GM19438 (cell line): Measurements from ENCODE around the gene RHOJ.
"Not testable (repeated sequence)": the region's sequence is repeated elsewhere in the genome, so short reads cannot be mapped to it uniquely, and the experiment has no call there.

Experiments
- ATAC-seq: cut with Tn5 transposase; IDR thresholded peaks from one replicate; pipeline ENCODE4 v1.9.1; 2021; ENCODE audit warnings: low read depth; ENCODE audit not compliant: unreplicated experiment

Gene RHOJ

DNA sequence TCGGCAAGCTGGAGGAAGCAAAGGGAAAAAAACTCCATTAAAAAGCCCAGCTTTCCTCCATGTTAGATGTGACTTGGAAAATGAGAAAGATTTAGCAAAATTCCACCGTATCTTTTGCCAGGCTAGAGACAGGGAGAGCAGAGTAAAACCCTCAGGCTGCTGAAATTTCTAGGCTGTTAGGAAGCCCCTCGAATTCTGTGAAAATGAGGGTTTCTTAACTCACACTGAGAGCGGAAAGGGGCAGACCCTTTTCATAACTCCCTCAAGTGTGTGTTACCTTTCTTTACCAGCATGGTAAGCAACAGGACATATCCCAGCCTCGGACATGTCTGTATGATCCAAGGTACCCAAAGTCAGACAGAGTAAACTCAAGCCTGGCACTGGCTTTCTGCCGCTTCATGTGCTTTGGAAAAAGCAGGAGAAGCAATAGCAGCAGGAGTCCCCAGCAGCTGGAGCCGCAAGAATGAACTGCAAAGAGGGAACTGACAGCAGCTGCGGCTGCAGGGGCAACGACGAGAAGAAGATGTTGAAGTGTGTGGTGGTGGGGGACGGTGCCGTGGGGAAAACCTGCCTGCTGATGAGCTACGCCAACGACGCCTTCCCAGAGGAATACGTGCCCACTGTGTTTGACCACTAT is at the start of gene RHOJ:
Gene RHOJ (plus strand): TSS at position 37 of the 637 bp plus-strand sequence. CDS start 427 bp downstream, at position 464.
- no peak for ATAC-seq

DNA sequence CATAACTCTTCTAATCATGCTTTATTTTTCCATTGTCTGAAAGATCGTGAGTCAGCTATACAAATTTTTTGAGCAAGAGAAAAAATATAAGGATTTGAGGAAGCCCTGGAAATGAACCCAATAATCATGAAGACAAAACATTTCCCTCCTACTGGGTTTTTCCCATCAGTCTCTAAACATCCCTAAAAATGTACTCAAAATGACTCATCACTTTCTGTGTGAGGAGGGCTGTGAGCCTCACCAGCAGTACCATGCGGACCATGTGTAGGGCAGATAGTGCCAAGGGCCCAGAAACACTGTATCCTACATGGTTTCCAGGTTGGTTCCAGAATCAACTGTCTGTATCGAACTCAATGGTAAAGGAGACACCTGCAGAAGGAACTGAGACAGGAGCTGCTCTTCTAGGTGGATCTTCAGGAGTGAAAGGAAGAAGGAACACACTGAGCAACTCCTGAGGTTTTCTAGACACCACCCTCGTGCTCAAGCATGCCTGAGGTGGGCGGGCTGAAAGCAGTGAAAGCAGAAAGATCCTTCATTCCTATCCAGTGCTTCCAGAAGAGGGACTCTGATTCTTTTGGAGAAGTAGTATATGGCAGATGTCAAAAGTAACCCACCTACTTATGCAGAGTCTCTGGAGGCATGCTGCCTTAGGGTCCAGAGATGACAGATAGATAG is 48.6 kb upstream of the RHOJ start:
- ATAC-seq = no peak

DNA sequence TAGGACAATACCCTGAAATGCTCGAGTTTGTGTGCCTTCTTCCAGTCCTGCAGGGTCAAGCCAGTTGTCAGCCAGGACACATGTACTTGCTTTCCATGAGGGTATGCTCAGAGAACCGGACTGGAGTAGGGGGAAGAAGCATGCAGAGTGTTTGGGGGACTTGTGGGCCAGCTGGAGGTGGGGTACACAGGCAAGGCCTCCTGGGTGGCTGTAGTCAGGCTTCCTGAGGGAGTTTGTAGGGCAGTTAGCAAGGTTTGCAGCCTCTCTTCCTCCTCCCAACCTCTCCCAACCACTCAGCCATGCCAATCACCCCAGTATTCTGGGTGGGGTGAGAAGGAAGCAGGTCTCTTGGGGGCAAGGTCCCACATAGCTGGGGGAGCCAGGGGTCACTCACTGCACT is 47.0 kb upstream of the RHOJ start:
- ATAC-seq = no peak

DNA sequence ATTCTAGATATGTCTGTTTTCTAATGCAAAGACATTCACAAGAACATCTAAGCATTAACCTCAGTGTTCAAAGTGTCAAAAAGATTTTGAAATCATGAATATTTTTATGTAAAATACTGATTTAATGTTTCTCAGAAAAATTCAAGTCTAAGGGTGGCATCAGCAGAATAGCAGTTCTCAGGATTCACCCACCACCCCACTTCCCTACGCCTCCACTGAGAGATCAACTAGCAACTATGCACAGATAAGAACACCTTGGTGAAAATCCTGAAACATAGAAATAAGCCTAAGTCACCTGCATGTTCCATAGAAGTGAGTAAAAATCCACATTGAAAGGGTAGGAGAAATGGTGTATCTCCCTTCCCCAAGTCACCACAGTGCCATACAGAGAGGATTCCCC is 40.9 kb upstream of the RHOJ start:
- ATAC-seq = no peak

DNA sequence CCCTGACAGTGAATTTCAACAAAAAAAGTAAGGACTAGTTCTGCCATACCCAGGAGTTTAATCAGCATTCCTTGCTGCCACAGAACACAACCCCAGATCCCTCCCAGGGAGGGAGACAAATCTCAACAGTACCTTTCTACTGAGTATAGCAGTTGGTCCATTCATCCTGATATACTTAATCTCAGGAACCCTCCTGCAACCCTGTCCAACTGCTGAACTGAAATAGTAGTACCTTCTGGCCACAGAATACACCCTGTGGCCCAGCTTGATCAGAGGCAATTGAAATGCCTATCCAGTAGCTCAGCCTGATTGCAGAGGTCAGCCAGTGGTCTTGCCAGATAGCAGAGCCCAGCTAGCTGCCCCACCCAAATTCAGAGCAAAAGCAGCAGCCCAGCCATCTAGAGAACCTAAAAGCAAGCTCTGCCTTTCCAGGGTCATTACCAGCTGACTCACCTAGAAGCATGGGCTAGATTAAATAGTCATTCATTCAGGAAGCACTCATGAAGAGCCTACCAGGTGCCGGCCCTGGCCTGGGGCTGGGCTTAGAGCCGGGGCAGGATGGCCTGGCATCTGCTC is 40.0 kb upstream of the RHOJ start:
- ATAC-seq = no peak

DNA sequence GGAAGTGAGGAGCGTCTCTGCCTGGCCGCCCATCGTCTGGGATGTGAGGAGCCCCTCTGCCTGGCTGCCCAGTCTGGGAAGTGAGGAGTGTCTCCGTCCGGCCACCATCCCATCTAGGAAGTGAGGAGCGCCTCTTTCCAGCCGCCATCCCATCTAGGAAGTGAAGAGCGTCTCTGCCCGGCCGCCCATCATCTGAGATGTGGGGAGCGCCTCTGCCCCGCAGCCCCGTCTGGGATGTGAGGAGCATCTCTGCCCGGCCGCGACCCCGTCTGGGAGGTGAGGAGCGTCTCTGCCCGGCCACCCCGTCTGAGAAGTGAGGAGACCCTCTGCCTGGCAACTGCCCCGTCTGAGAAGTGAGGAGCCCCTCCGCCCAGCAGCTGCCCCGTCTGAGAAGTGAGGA is 39.0 kb upstream of the RHOJ start:
- ATAC-seq = not testable (repeated sequence)

DNA sequence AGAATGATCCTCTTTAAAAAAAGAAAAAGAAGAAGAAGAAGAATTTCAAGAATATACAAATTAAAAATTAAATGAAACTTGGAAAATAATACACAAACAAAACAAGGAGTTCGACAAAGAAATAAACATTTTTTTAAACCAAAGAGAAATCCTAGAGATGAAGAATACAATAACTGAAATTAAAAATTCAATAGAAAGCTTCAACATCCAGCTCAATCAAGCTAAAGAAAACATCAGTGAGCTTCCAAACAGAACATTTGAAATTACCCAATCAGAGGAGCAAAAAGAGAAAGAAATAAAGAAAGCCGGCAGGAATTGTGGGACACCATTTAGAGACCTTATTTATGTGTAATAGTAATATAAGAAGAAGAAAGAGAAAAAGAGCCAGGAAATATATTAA is 37.2 kb upstream of the RHOJ start:
- no peak for ATAC-seq

DNA sequence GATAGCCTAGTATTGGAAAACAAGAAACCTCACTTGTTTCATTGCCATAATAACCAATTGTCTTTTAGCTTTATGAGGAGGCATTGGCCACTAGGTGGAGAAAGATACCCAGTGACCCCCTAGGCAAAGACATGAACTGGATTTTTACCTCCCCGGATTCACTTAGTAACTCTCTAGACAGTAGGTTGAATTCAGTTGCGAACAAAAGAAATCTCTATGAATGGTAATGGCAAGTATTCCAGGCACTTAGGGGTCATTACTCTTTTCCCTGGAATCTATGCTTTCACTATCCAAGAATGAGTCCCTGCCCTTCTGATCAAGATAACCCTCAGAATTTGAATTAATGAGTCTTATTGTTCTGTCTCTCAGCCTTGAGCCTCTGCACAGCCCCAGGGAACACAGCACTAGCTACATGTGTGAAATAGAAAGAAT is 29.5 kb upstream of the RHOJ start:
- no peak for ATAC-seq

DNA sequence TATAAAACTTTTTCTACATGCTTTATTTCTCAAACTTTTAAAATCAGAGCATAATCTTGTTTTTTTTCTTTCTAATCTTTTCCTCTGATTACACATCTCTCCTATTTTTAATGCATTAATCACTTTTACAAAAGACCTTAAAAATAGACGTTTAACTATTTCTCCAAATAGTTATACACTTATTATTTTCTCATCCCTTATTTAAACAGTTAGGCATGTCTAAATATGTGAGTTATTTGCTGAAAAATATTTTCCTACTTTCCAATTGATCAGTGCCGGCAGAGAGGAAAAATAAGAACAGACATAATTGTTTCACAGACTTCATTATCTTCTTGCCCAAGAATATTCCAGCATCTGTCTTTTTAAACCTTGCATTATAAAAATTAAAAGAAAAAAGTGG is 28.7 kb upstream of the RHOJ start:
- no peak for ATAC-seq

DNA sequence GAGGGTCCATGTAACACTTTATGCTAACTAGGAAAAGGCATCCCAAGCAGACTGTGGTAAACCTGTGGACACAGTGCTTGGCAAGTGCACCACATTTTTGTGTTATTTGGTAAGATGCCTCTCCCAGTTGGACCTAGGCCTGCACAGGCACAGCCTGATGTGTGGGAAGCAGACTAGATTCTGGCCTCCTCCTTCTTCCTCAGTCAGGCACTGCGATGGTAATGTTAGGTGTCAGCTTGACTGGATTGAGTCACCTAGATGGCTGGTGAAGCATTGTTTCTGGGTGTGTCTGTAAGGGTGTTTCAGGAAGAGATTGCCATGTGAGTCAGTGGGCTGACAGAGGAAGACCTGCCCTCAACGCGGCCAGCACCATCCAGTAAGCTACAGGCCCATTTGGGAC is 25.3 kb upstream of the RHOJ start:
- no peak for ATAC-seq

DNA sequence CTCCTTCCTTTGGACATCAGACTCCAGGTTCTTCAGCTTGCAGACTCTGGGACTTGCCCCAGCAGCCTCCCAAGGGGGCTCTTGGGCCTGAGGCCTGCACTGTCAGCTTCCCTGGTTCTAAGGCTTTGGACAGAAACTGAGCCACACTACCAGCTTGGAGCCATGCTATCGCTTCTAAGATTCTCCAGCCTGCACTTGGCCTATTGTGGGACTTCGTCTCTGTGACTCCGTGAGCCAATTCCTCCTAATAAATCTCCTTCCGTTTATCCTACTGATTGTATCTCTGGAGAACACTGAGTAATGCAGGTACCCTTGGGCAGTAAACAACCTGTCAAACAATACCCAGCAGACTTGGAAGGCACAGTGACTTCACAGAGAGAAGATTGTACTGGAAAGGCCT is 24.9 kb upstream of the RHOJ start:
- no peak for ATAC-seq

DNA sequence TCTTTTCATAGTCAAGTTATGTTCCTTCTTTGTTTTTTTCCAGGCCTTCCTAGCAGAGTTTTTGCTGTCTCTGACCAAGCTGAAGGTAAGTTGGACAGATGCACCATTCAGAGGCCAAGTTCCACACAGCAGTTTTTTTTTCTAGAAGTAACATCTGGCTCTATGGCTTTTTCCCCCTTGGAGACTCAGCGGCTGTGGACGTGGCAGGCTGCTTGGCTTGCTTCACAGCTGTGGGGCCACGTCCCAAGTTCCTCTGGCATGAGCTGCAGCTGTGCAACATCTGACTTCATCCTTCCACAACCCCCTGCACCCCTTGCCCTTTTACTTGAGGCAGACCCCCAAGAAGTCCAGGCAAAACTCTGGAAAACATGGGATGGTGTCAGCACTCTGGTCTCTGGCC is 24.2 kb upstream of the RHOJ start:
- ATAC-seq = no peak

DNA sequence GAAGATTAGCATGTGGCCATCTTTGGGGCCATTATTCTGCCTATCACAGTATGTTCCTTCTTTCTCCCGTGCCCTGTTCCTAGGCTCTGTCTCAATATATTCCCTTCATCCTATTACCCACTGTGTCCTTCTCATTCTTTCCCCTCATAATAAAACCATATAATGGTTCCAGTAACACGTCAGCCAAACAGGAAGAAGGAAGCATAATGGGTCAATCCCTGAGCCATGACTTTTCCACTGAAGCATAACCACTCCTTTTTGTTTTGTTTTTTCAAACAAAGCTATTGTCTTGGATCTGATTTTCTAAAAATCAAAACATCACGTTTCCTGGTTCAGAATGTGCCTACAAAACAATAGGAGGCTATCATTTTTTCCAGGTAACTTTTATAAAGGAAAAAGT is 21.3 kb upstream of the RHOJ start:
- ATAC-seq = no peak

DNA sequence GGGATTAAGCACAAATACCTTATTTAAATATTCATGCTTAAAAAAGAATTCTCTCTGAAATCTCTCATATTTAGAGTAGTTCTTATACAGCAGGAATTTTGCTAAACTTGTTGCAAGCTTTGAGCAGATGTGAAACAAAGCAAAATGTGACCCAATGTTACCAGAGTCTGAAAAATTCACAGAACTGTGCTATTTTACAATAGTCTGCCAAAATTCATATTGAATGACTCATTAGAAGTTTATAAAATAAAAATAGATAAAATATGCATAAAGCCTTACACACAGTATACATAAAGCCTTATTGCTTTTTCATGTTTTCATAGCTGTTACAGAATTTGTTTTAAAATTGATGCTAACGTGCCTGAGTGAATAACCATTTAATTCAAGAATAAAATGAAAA is 17.8 kb upstream of the RHOJ start:
- no peak for ATAC-seq

DNA sequence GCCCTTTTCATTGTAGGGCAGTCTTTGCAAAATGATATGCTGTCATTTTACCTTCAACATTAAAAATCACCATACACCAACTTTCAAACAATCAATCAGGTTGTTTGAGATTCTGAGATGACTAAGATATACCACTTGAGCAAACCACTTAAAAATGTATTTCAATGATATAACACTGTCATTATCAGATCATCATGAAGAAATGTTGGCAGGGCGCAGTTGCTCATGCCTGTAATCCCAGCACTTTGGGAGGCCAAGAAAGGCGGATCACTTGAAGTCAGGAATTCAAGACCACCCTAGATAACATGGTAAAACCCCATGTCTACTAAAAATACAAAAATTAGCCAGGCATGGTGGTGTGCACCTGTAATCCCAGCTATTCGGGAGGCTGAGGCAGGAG is 13.0 kb upstream of the RHOJ start:
- ATAC-seq = no peak

DNA sequence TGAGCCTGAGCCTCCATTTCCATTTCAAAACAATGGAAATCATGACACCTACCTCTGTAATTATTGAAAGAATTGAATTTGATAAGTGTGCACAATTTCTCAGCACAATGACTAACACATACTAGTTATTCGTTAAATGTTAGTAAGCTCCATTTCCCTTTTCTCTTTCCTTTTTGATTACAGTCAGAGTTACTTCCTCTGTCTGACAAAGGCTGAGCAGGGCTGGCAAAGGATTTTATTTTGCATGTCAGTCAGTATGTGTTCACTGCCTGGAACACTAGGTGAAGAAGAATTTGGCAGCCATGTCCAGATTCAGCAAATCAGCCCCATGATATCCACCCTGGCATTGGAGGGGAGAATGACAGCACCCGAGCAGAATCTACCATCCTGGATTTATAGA is 12.2 kb upstream of the RHOJ start:
- no peak for ATAC-seq

DNA sequence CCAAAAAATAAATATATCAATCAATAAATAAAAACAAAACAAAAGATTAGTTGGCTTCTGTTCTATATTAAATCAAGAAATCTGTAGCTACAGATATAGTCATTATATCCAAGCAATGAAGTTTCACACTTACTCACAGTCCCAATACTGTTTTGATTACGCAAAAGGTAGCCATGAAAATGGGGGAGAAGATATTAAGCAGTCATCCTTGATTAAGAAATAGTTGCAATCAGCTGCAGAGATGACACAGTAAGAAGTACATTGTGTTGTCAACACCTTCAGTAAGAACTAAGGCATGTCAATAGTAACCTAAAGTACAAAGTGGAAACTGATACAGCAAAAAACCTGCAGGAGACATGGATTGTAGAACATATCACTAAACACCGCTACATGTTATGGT is 11.0 kb upstream of the RHOJ start:
- ATAC-seq = no peak

DNA sequence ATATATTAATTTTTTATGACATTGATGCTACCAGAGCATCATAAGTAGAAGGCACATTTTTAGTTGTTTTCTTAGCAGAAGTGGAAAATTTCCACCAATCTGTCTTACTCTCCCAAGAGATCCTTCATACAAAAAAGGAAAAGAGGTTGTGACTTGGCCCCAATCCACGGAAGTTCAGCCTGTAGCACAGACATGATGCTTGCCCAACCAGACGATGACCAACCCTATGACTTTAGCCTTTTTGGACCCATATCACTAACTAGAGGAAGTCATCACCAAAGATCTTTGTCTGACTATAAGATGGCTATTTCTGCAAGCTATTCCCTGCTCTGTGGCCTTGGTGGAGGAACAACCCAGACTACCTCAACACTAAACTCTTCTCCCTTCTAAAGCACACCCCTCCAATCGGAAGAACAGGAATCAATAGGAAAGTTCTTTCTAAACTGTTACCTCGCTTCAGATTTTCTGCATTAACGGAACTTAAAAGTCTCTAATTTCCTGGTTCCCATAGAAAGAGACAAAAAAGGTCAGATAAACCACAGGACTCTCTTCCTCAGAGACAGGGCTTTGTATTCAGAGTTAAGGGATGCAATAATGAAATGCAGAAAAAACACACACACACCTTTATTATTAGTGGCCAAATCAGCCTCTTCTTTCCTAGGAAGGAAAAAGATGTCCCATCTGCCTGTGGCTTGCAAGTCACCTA is 4.1 kb upstream of the RHOJ start:
- ATAC-seq = no peak

DNA sequence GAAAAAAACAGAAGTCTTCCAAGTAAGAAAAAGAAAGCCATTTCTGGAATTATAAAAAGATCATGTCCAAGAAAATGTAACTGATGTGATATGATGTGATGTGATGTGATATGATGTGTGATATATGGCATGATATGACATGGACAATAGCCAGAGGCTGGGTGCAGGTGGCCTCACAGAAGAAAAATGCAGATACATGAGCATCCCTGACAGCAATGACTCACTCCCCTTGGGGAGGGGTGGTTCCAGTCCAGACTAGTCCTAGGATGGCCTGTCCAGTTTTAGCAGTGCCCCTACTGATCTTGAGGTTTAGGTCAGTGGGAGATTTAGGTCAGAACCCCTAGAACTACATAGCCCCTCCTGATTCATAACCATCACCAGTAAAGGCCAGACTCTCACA is 3.5 kb upstream of the RHOJ start:
- no peak for ATAC-seq

DNA sequence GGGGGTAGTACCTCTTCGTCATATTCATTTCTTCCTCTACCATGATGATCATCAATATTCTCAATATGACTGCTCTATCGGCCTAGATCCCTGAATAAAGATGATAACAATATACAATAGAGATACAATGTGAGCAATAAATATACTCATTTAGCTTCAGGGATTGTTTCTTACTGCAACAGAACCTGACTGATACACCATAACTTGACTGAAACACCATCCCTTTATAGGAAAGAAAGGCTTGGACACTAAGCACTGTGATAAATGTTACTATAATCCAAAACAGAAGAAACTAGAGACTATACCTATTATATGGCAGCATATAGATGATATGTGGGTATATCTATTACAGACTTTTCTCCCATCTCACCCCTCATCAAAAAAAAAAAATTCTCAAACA is 1.2 kb upstream of the RHOJ start:
- no peak for ATAC-seq

DNA sequence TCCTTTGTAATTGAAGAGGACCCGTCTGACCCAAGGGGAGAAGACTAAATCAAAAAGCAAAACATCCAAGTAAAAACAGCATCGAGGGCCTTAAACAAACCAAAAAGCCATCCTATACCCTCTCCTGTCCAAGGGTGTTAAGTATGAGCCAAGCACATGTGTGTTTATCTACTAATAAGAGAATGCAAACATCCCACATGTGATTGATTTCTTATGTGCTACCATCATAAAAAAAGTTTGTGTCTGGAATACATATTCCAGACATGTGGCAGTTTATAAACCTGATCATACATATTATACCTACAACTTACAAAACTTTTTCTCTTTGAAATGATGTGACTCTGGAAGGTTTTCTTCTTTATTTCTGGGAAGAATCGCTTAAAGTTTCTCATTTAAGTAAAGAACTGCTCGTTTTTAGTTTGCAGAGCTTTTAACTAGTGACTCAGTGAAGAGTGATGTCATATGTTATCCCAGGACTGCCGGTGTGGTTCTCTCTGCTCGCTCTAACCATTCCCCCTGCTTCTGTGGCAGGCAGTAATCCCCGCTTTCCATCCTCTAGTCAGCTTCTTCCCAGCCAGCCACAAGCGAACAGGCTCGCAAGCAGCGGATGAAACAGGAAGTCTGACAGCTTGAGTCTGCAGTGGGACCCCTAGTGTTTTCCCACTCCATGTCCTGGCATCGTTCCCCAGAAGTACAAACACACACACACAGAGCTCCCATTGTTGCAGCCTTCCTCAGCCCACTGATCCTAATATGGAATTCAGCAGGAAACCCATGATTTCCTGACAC is 431 bp upstream of the RHOJ start:
- no peak for ATAC-seq
